ENCODE measurements around the gene BCL7A.

- TF ChIP-seq, protein P1, sequence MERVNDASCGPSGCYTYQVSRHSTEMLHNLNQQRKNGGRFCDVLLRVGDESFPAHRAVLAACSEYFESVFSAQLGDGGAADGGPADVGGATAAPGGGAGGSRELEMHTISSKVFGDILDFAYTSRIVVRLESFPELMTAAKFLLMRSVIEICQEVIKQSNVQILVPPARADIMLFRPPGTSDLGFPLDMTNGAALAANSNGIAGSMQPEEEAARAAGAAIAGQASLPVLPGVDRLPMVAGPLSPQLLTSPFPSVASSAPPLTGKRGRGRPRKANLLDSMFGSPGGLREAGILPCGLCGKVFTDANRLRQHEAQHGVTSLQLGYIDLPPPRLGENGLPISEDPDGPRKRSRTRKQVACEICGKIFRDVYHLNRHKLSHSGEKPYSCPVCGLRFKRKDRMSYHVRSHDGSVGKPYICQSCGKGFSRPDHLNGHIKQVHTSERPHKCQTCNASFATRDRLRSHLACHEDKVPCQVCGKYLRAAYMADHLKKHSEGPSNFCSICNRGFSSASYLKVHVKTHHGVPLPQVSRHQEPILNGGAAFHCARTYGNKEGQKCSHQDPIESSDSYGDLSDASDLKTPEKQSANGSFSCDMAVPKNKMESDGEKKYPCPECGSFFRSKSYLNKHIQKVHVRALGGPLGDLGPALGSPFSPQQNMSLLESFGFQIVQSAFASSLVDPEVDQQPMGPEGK (CRISPR knock-in tag; IDR thresholded peaks at IDR 0.05; ENCODE audit: borderline replicate concordance): no peak
- no peak for TF ChIP-seq CREB5 (CRISPR knock-in tag; IDR thresholded peaks at IDR 0.05; ENCODE audit: low read depth)
- no peak for TF ChIP-seq POU6F1 (CRISPR knock-in tag; IDR thresholded peaks at IDR 0.05; ENCODE audit: borderline replicate concordance, low read depth)
- TF ChIP-seq RARB (CRISPR knock-in tag; IDR thresholded peaks at IDR 0.05): no peak
- no peak for TF ChIP-seq TCF4 (CRISPR knock-in tag; IDR thresholded peaks at IDR 0.05; ENCODE audit: borderline replicate concordance)
- no peak for TF ChIP-seq CSDC2 (CRISPR knock-in tag; IDR thresholded peaks at IDR 0.05)
- no peak for TF ChIP-seq ZNF565 (CRISPR knock-in tag; conservative IDR thresholded peaks at IDR 0.05; ENCODE audit: low read depth)
Measured at GRCh38 chr12:122067966-122068365, 46.3 kb downstream of the BCL7A start.
